ENCODE results near the gene SPEF2.

DNA sequence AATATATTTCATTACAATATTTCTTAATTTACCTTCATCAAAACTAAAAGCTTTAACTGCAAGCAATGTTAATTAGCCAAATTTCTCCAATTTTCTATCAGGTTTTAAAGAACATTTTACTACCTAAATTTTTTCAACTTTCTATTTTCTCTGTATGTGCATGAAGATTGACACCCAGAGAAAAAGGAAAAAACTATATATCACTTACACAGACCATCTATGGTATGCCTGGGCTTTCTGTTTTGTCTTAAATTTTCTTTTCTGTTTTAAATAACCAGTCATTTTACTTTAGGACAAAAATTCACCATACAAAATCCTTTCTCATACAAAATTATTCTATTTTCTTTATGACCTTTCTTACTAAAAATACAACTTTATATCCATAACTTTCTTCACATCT lies 225.2 kb downstream of the SPEF2 start:
- TF ChIP-seq, protein P1, sequence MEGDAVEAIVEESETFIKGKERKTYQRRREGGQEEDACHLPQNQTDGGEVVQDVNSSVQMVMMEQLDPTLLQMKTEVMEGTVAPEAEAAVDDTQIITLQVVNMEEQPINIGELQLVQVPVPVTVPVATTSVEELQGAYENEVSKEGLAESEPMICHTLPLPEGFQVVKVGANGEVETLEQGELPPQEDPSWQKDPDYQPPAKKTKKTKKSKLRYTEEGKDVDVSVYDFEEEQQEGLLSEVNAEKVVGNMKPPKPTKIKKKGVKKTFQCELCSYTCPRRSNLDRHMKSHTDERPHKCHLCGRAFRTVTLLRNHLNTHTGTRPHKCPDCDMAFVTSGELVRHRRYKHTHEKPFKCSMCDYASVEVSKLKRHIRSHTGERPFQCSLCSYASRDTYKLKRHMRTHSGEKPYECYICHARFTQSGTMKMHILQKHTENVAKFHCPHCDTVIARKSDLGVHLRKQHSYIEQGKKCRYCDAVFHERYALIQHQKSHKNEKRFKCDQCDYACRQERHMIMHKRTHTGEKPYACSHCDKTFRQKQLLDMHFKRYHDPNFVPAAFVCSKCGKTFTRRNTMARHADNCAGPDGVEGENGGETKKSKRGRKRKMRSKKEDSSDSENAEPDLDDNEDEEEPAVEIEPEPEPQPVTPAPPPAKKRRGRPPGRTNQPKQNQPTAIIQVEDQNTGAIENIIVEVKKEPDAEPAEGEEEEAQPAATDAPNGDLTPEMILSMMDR (IDR thresholded peaks at IDR 0.05), result no peak
- TF ChIP-seq POLR2AphosphoS5 (IDR thresholded peaks at IDR 0.05), result no peak
- TF ChIP-seq POLR2A (IDR thresholded peaks at IDR 0.05), result no peak
